Kidney capillary endothelial cell (primary cell): Measurements from ENCODE around the gene ZC3H12C.

ENCODE experiments used
- DNase-seq: peaks from one replicate; pipeline ENCODE4 v3.0.0-alpha.2; 2018; ENCODE audit warnings: low spot score

The ZC3H12C gene

DNA sequence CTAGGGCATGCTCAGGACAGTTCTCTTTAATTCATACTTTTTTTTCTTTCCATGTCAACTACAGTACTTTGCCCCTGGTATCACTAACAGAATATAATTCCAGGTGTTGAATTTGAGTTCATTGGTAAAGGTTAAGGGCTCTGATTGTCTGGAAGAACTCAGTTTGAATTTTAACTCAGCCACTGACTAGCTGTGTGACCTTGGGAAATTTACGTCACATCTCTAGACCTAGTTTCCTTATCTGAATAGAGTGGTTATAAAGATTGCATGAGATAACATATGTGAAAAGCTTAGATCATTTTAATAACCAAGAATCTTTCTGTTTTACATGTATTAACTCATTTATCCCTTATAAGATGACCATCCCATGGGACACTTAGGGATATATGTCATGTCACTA, 15.8 kb upstream of the ZC3H12C start:
- DNase-seq: no peak

DNA sequence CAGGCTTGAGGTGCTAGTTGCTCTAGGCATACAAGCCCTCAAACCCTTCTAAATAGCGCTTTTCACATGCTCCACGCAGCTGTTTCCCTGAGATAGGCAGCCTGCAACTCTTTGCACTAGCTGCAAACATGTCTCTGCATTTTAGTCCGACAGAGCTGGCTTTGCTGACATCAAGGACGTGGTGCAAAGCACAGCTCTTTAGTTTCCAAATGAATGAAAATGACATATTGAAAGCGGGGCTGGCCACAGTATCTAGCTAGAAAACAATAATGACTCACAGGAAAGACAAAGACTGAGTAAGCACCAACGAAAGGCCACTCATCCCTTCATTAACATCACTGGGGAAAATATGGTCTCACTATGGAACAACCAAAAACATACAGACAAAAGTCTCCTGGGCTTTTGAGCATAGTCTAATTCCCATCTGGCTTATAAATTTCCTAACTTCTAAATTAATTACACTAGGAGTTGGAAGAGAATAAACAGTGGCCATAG, 15.3 kb upstream of the ZC3H12C start:
- peak; percentile 87 for DNase-seq

- no peak for DNase-seq
These were observed 14.2 kb upstream of the ZC3H12C start for GRCh38 chr11:110078923-110079544.

GRCh38 chr11:110079726-110080125, 13.5 kb upstream of the ZC3H12C start:
- DNase-seq: no peak

GRCh38 chr11:110081462-110082376, 11.5 kb upstream of the ZC3H12C start:
- no peak for DNase-seq

- no peak for DNase-seq
These were observed 10.3 kb upstream of the ZC3H12C start for GRCh38 chr11:110082899-110083298.

DNA sequence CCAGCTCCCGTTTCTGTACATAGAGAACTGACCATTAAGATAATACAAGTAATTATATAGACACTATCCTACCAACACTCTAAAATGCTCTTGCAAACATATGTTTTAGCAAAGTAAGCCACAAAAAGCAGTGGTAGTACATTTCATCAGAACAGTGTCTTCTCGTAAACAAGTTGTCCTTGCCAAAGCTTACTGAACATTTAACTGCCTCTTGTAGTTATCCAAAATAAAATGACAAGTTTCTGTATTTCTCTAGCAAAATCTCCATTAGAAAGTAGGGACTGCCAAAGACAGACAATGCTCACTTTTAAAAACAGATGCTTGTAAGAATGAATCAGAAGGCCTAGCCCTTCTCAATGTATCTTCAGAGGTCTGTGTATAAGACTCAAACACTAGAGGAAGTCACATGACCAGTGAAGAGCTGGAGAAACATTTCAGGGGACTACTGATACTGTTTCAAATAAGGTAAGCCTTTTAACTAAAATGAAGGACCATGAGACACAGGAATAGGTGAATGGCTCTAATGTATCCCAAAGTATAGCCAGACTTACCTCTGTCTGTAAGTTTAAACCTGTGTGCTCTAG, 7.8 kb upstream of the ZC3H12C start:
- no peak for DNase-seq

GRCh38 chr11:110086892-110087309, 6.3 kb upstream of the ZC3H12C start:
- DNase-seq: peak; percentile 33

DNA sequence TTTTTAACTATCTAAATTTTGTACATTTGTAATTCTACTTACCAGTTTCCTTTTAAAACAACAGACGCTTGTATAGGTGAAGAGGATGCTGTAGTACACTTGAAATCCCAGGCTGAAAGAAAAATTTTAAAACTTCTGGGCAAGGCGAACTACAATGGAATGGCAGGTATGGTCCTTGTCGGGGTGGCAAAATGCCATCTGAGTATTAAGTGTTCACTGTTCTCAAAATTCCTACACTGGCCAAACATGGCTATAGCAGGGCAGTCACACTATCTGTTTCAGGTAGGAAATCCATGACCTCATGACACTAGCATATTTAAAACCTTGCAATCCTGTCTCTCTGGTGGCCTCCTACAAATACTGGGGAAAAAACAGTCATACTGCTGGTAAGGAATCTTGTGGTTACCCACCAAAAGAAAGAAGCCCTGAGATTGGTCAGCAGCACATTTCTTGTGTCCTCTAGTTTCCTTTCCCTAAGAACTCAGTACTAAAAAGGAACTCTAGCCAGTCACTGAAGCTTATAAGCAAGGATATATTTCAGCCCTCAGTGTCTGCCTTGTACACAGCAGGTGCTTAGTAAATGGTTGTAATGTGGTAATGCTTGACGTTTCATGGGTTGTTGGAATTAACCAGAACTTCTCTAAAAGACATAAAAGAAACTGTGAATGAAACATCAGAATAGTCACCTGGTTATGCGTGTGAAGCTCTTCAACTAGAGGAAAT, 5.2 kb upstream of the ZC3H12C start:
- no peak for DNase-seq

DNA sequence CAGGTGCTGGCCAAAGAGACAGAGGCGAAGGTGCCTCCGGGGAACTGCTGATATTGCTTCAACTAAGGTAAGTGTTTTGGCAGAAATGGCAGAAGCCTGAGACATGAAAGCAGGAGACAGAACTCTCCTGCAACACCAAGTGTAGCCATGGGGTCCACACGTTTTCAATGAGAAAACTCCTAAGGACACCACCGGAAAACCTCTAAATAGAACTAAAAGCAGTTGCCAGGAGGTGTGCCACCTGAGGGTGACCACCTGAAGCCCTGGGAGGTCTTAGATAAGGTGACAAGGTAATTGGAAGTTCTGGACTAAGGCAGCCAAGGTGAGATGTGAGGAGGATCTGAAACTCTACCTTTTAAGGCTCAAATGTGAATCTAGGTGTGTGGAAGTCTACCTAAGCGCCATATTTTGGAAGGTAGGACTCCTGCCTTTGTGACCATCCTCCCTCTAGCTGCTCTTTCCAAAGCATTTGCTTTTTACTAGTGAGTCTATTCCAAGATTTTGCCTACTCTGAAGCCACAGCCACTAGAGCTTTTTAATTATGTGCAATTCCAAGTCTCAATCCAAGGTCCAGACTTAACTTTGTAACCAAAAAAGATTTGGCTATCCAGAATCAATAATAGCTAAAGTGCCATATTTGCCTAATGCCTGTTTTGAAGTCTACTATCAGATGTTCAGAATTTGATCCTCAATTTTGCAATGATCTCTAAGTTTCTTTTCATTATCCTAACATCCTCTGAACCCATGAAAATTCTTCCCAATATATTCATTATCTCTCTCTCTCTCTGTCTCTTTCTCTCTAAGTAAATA, 4.5 kb upstream of the ZC3H12C start:
- DNase-seq: no peak

GRCh38 chr11:110089617-110090282, 3.4 kb upstream of the ZC3H12C start:
- no peak for DNase-seq

DNA sequence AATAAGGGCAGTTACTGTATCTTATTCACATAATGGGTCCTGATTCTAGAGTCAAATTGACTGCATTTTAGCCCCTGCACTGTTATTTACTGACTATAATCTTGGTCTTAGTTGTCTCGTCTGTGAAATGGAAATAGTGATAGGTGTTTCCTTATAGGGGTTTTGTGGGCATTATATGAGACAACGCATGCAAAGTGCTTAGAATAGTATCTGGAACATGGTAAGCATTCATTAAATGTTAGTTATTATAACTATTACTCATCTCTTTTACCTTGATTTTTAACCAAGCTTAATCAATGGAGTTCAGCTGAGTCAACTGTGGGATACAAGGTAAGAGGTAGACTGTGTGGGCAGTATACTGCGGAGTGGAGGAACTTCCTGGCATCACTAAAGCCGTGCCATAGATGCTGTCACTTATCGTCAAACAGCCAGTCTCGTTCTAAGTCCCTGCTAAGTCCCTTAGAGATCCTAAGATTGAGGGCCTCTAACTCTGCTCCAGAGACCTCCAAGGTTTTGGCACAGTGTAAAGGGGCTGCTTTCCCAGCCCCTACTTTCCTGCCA, 2.6 kb upstream of the ZC3H12C start:
- DNase-seq: no peak

DNA sequence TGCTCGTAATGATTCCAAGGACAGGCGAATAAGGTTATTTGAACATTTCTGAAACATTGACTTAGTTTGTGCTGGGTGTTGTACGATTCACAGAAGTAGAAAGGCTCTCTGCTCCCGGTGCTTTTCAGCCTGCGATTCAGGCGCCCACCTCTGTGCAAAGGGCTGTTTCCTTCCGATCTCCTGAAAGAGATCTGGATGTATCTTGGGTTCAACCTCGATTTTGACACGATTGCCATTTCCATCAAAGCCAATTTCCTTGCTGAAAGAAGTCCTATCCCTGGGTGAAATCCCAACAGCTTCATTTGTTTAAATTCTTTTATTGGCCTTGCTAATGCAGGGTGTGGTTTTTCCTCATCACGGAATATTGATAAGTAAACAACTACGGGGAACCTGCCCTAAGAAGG, 1.1 kb upstream of the ZC3H12C start:
- peak; percentile 24 for DNase-seq

DNA sequence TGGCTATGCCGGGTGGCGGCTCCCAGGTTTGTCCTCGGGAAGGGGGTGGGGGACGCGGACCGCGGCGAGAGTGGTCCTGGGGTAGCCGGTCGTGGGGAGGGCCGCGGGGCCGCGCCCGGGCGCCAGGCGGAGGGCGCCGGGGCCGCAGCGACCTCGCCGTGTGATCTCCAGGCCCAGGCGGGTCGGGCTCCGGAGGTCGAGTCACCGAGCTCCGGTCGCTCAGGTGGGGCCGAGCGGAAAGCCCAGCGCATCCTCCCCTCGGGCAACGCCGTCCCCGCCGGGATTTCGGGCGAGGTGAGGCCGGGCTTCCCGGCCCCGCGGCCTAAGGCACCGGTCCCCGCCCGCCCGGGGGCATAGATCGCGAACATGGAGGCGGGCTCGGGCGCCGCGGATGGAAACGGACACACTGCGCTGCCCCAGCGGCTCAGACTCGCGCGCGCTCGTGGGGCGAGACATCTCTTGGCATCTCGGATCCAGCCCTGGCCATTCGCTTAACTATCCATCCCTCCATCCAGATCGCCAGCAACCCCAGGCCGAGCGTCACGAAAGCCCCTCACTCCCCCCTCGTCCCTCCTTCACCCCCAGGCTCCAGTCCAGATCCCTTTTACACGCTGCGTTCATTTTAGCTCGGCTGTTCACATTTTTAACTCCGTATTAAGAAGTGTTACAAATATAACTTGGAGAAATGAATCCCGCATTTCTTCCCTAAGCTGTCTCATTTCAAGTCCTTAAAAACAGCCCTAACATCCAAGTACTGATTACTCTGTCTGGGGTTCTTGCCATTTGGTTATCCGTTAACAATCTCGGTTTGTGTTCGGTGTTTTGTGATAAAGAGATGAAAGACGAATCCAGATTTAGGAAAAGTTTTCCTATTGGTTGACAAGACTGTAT, 460 bp downstream of the ZC3H12C start:
- peak; percentile 41 for DNase-seq

DNA sequence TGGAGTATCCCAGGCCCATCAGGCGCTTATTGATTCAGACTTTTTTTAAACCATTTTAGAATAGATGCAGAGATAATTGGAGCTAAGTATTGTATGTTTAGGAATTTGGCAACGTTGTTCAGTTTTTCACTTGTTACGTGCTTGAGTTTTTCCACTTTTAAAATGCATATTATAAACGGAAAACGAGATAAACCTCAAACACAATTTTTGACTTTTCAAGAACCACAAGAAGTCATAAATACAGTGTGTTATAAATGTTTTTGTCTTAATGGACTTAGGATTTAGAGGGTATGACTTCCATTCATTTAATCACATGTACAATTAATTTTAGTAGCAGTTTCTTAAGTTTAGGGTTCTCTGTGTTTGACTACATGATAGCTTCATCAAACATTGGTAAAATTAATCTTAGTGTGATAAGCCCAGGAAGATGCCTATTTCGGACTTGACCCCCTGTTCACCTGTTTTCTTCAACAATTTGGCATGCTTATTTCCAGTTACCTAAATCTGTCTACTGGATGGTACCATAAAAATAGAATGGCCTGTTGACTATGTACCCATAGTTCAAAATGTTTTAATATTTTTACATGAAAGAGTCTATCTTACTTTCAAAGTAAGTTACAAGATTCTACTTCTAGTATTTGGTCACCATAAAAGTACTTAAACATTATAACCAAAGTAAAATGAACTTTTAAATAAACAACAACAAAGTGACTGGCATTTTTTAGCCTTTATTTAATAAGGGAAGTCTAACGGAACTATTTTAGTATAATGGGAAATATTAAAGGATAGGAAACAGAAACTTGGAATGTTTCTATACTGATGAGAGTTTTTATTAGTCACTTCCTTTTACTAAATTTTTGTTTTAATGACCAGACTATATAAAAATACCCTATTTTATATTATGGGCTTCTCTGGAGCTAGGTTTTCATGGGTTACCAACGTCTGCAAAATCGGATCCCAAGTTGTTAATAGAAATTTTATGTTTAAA, 1.4 kb downstream of the ZC3H12C start:
- peak; percentile 70 for DNase-seq

DNA sequence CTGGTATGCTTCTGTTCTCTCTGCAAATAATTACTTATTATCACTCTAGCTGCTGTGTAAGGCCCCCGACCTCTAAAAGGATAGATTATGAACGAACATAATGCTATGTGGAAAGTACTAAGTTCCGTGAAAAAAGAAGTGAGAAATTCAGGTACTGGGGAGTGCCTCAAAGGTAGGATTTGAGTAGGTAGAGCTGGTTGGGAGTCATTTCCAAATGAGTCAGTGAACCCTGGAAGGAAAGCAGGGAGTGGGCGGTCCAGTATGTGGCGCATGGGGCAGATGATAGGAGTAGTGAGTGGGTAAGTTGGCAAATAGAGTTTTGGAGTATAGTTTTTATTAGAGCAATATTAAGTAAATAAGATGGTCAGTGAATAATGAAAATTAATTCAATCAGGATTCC, 2.4 kb downstream of the ZC3H12C start:
- peak; percentile 14 for DNase-seq

DNA sequence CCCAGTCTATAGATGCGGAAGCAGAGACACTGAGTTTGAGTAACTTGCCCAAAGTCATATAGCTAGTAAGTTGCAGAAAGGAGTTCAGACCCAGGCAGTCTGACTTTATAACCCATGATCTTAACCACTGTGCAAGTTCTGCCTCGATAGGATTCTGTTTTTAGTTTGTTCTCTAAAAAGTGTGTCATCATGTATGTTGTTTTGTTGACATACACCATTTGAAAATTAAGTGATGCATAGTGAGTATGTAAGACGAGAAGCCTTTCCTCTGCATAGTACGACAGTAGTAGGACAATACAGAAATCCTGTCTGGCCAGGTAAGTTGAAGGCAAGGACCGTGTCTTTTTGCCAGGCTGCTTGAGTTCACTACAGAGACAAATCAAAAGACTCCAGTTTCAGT, 3.3 kb downstream of the ZC3H12C start:
- no peak for DNase-seq

DNA sequence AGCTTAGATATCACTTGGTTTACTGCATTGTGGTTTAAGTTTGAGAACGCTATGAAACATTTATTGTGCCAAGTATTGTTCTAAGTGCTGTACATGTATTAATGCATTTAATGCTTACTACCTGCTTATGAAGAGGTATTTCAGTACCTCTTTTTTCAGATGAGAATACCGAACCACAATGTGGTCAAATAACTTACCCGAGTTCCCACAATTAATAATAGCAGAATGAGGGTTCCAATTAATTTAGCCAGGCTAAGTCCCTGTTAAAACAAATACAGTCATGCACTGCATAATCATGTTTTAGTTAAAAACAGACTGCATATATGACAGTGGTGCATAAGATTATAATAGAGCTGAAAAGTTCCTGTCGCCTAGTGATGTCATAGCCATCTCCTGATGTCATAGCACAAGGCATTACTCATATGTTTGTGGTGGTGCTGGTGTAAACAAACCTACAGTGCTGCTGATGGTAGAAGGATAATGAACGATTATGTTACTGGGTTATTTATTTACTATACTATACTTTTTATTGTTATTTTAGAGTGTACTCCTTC, 4.3 kb downstream of the ZC3H12C start:
- no peak for DNase-seq
